Measurements from ENCODE around the gene FRMPD4. TPM values are rescaled to one million over a fixed set of nuclear protein-coding genes. Genes with fewer than 3 reads are reported as not detected.

FRMPD4 gene
- total RNA-seq, 1 experiment from 2014 or later, result 0.24 TPM

DNA sequence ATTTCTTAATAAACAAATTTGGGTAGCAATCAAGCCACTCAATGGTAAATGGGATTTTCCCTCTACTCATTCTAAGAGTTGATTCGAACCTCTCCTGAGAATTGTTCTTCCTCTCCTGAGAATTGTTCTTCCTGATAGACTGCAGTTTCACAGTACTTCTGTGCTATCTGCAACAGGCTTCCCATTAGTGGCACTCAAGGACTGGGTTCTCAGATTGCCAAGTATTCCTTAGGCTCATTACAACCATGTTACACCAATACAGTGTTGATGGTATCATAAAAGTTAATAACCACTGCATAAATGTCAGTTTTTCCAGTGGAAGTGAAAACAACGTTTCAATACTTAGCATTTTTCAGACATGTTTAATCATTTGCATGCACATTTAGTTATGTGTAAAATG lies 201.6 kb downstream of the FRMPD4 start:
- Mint-ChIP-seq H3K4me3 (no peak overlapping the region), H3K9me3 (peaks cover 71 to 72% of the 10 kb centered on the region in 2 experiments), H3K4me1 (0 out of 4 replicates have a peak, but pooled peaks cover 0 to 4% of the 10 kb centered on the region in 2 experiments), H3K27ac (no peak overlapping the region), H3K27me3 (ENCODE audit: low read depth) (no peaks in the 10 kb centered on the region), H3K36me3 (ENCODE audit: insufficient read depth in 1 of 3, low read depth in 3 of 3) (peaks cover 0 to 5% (median 3%) of the 10 kb centered on the region in 3 experiments; a peak in 4 of 7 replicates)
- Histone ChIP-seq H2AK5ac (ENCODE audit: insufficient read length, low read length) (no peak overlapping the region), H3K9me3 (ENCODE audit: control insufficient read depth, low read depth, low read length) (peaks cover 7% of the 10 kb centered on the region), H3K23me2 (ENCODE audit: insufficient read length, low read depth, low read length, poor library complexity, severe bottlenecking) (no peaks in the 10 kb centered on the region), H3T11ph (ENCODE audit: low read length) (no peak overlapping the region), H3K4me2 (ENCODE audit: insufficient read depth, insufficient read length, low read length) (no peak overlapping the region), H3K27me3 (ENCODE audit: insufficient read depth, low read length) (no peaks in the 10 kb centered on the region), H3K56ac (ENCODE audit: insufficient read length, low read depth, low read length) (no peak overlapping the region), H4K91ac (ENCODE audit: insufficient read length, low read depth, low read length) (no peak overlapping the region), H3K27ac (ENCODE audit: insufficient read length, low read depth, low read length) (no peak overlapping the region), H2BK20ac (ENCODE audit: low read depth, low read length, poor library complexity, severe bottlenecking) (no peak overlapping the region), H4K5ac (ENCODE audit: insufficient read length, low read depth, low read length) (no peak overlapping the region), H3K14ac (ENCODE audit: insufficient read depth, low read length) (no peak overlapping the region), H3K23ac (ENCODE audit: insufficient read length, low read depth, low read length) (no peak overlapping the region), H4K20me1 (ENCODE audit: control insufficient read depth, insufficient read depth, insufficient read length) (no peaks in the 10 kb centered on the region), H3K9ac (ENCODE audit: extremely low read depth, insufficient read length, low read length) (no peak overlapping the region), H4K8ac (replicated peaks; ENCODE audit: insufficient read length, low read depth, low read length) (no peak overlapping the region), H3K79me2 (ENCODE audit: insufficient read depth, low read length) (no peaks in the 10 kb centered on the region), H2BK120ac (ENCODE audit: low read depth, low read length, poor library complexity, severe bottlenecking) (no peak overlapping the region), H2BK5ac (ENCODE audit: insufficient read length, low read length) (no peak overlapping the region), H3K18ac (ENCODE audit: insufficient read length, low read depth, low read length) (no peak overlapping the region), H3K4me1 (ENCODE audit: insufficient read depth, low read length) (no peaks in the 10 kb centered on the region), H3K79me1 (ENCODE audit: insufficient read depth, low read depth, low read length, poor library complexity, severe bottlenecking) (no peaks in the 10 kb centered on the region), H3K4ac (ENCODE audit: low read depth, low read length) (no peak overlapping the region), H2BK12ac (ENCODE audit: insufficient read length, low read depth, low read length) (no peak overlapping the region), H2AFZ (ENCODE audit: low read length) (no peak overlapping the region), H2BK15ac (ENCODE audit: low read depth, low read length) (no peak overlapping the region)
- TF ChIP-seq, protein P1, sequence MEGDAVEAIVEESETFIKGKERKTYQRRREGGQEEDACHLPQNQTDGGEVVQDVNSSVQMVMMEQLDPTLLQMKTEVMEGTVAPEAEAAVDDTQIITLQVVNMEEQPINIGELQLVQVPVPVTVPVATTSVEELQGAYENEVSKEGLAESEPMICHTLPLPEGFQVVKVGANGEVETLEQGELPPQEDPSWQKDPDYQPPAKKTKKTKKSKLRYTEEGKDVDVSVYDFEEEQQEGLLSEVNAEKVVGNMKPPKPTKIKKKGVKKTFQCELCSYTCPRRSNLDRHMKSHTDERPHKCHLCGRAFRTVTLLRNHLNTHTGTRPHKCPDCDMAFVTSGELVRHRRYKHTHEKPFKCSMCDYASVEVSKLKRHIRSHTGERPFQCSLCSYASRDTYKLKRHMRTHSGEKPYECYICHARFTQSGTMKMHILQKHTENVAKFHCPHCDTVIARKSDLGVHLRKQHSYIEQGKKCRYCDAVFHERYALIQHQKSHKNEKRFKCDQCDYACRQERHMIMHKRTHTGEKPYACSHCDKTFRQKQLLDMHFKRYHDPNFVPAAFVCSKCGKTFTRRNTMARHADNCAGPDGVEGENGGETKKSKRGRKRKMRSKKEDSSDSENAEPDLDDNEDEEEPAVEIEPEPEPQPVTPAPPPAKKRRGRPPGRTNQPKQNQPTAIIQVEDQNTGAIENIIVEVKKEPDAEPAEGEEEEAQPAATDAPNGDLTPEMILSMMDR (conservative IDR thresholded peaks at IDR 0.05), result no peak
- WGBS (ENCODE audit: extremely low coverage, insufficient read length, low lambda C conversion rate), result no CpG with 5 or more reads among the region's 2 CpGs
- DNase-seq, result no peak

All from H9 (cell line).